Testis (tissue), 3 donors: ENCODE results near the gene FUCA2. TPM values are rescaled to one million over a fixed set of nuclear protein-coding genes. Genes with fewer than 3 reads are reported as not detected.

Experiments used
- DNase-seq: peaks from one replicate; pipeline ENCODE4 v3.0.0-alpha.2; 2019
- H3K27ac ChIP-seq, 2 donors: fragments of 200-600 bp; sonication (generic); one replicate each; pipeline ENCODE4 v1.5.1; 2019
- H3K27me3 ChIP-seq: fragments of 200-600 bp; sonication (generic); one replicate; pipeline ENCODE4 v1.5.1; 2019
- H3K36me3 ChIP-seq: fragments of 200-600 bp; sonication (generic); one replicate; pipeline ENCODE4 v1.5.1; 2017; ENCODE audit warnings: low read depth; ENCODE audit errors: missing control alignments
- H3K4me1 ChIP-seq: fragments of 200-600 bp; sonication (generic); one replicate; pipeline ENCODE4 v1.5.1; 2019
- H3K4me3 ChIP-seq, 2 donors: fragments of 200-600 bp; sonication (generic); one replicate each; pipeline ENCODE4 v1.5.1; 2017 to 2019
- H3K9me3 ChIP-seq: fragments of 200-600 bp; sonication (generic); one replicate; pipeline ENCODE4 v1.5.1; 2017
- POLR2A ChIP-seq: fragments of 450-650 bp; IDR thresholded peaks from one replicate; pipeline ENCODE4 v1.6.1; 2017; ENCODE audit warnings: antibody characterized with exemption, mild to moderate bottlenecking, moderate library complexity
- WGBS, 2 donors: methylation state at CpG; one replicate each; pipeline ENCODE4 v1.1.5; 2018; 5-methylcytosine and 5-hydroxymethylcytosine counted together
- intact Hi-C: fragments of 100-400 bp; cut with DNase I; formaldehyde crosslinking; loops from one replicate; pipeline ENCODE4 v1.15.1; 2023; ENCODE audit warnings: low total_unique reads
- polyA plus RNA-seq: library from polyadenylated mRNA; stranded (reverse); fragments of 350-450 nt; fragmentation: Illumina TruSeq; extraction: RNeasy Lipid Tissue Mini Kit (QIAGEN cat#74804); gene quantifications from one replicate; pipeline ENCODE4 v1.2.3, GENCODE V29; 2014; ENCODE audit warnings: low read depth, low replicate concordance; ENCODE audit not compliant: insufficient read depth
- total RNA-seq, 2 donors: library from RNA; depleted of rRNA; stranded (reverse); fragments of >200 nt; gene quantifications; one replicate each; pipeline ENCODE4 v1.2.3, GENCODE V29; 2016
- TF ChIP-seq, protein P1 (sequence below), 3 experiments: fragments of 450-650 bp in 2 of 3; fragments of 200-600 bp in 1 of 3; sonication (generic) in 1 of 3; IDR thresholded peaks; one replicate each; pipeline ENCODE4 v1.5.1; 2016 to 2019; ENCODE audit warnings: antibody characterized with exemption in 3 of 3, mild to moderate bottlenecking in 2 of 3, moderate library complexity in 1 of 3

Gene FUCA2
- total and polyA plus RNA-seq, 3 donors from 2014 or later = 20.0 to 29.4 (median 25.3) TPM

DNA sequence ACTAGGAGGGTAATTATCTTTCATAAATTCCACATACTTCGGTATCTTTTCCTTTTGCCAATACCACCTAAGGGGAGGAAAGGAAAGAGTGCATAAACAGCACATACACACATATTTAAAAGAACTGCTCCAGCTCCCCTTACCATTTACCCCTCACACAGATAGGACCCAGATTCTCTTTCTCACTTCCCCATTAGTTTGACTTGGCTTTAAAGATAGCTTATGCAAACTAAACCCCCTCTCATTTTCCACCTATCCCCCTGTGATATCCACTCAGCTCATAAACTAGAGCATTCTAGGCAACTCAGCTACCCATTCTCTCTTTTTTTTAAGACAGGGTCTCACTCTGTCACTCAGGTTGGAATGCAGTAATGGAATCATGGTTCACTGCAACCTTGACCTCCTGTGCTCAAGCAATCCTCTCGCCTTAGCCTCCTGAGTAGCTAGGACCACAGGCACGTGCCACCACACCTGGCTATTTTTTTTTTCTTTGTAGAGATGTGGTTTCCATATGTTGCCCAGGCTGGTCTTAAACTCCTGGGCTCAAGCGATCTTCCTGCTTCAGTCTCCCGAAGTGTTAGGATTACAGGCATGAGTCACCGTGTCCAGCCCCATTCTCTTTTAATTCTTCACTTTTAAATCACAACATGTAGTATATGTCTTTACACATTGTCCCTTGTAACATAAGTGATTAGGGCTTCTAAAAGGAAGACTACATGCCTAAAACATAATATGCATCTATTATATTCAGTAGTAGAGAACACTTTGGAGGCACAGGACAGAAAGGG is 4.0 kb downstream of the FUCA2 start:
- TF ChIP-seq, protein P1, sequence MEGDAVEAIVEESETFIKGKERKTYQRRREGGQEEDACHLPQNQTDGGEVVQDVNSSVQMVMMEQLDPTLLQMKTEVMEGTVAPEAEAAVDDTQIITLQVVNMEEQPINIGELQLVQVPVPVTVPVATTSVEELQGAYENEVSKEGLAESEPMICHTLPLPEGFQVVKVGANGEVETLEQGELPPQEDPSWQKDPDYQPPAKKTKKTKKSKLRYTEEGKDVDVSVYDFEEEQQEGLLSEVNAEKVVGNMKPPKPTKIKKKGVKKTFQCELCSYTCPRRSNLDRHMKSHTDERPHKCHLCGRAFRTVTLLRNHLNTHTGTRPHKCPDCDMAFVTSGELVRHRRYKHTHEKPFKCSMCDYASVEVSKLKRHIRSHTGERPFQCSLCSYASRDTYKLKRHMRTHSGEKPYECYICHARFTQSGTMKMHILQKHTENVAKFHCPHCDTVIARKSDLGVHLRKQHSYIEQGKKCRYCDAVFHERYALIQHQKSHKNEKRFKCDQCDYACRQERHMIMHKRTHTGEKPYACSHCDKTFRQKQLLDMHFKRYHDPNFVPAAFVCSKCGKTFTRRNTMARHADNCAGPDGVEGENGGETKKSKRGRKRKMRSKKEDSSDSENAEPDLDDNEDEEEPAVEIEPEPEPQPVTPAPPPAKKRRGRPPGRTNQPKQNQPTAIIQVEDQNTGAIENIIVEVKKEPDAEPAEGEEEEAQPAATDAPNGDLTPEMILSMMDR (IDR thresholded peaks at IDR 0.05) = no peak
- Histone ChIP-seq H3K27me3 (no peaks in the 10 kb centered on the region), H3K36me3 (no peaks in the 10 kb centered on the region), H3K9me3 (no peaks in the 10 kb centered on the region), H3K27ac (no peak overlapping the region), H3K4me1 (peaks cover 11% of the 10 kb centered on the region), H3K4me3 (no peak overlapping the region)
- intact Hi-C loops = no loop called here
- WGBS, 2 donors = 86 to 90% methylated on average over 6 of the region's 6 CpGs
- DNase-seq = no peak

DNA sequence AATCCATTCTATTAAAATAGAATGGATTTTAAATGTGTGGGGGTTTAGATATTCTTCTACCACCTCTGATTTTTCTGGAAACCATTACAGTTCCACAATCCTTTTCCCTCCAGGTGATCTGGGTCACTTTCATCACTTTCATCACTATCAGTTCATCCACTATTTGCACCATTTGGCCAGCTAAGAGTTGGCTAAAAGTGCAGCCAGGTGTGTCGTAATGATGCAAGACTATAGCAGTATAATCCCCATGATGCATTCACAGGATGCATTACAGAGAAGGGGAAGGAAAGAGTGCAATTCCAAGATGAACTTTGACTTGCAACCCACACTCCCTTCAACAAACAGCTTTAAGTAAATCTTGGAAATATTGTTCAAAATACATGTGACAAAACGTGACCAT is 4.9 kb downstream of the FUCA2 start:
- Histone ChIP-seq H3K4me1 (peaks cover 6% of the 10 kb centered on the region), H3K4me3 (no peak overlapping the region), H3K27ac (no peak overlapping the region), H3K36me3 (no peaks in the 10 kb centered on the region), H3K9me3 (no peaks in the 10 kb centered on the region), H3K27me3 (no peaks in the 10 kb centered on the region)
- 93 to 94% methylated on average over 2 of the region's 2 CpGs for WGBS, 2 donors
- no peak for DNase-seq
- intact Hi-C loops = no loop called here
- TF ChIP-seq, protein P1 (IDR thresholded peaks at IDR 0.05) = no peak
- no peak for TF ChIP-seq POLR2A

DNA sequence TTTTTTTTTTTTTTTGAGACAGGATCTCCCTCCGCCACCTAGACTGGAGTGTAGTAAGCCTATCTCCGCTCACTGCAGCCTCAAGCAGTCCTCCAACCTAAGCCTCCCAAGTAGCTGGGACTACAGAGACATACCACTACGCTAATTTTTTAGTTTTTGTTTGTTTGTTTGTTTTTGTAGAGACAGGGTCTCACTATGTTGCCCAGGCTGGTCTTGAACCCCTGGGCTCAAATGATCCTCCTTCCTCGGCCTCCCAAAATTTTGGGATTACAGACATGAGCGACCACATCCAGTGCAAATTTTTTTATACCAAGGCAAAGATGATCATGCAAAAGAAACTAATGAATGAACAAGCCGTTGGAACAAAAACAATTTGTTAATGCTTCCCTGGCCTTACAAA is 5.3 kb downstream of the FUCA2 start:
- intact Hi-C loops = no loop called here
- no peak for DNase-seq
- WGBS, 2 donors = 91 to 97% methylated on average over 6 of the region's 6 CpGs

DNA sequence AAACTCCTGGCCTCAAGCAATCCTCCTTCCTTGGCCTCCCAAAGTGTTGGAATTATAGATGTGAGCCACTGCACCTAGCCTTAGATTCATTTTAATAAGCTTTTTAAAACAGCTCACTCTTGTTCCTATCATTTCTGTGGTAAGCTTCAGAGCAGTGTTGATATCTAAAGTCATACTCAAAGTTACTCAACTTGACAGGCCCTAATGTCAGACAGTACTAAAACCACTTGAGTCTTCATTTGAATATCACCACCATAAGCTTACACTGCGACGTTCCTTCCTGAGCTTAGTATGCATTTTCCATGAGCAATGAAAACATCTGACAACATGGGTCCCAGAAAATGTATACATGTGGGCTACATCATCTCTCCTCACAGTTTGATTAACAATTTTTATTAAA is 6.0 kb downstream of the FUCA2 start:
- 94 to 99% methylated on average over 2 of the region's 2 CpGs for WGBS, 2 donors
- Histone ChIP-seq H3K4me3 (no peak overlapping the region), H3K9me3 (no peaks in the 10 kb centered on the region), H3K27me3 (no peaks in the 10 kb centered on the region), H3K4me1 (peaks cover 4% of the 10 kb centered on the region), H3K36me3 (no peaks in the 10 kb centered on the region), H3K27ac (no peak overlapping the region)
- TF ChIP-seq, protein P1 (IDR thresholded peaks at IDR 0.05) = no peak
- no peak for TF ChIP-seq POLR2A
- intact Hi-C loops = no loop called here
- no peak for DNase-seq

More for the DNA sequence above, 5.3 kb downstream of the FUCA2 start:
- no peak overlapping the region for H3K27ac ChIP-seq
- H3K4me1 ChIP-seq = peaks cover 4% of the 10 kb centered on the region
- TF ChIP-seq, protein P1 (IDR thresholded peaks at IDR 0.05) = no peak
- no peak for TF ChIP-seq POLR2A
- no peaks in the 10 kb centered on the region for H3K9me3 ChIP-seq
- no peaks in the 10 kb centered on the region for H3K27me3 ChIP-seq
- H3K4me3 ChIP-seq = no peak overlapping the region
- H3K36me3 ChIP-seq = no peaks in the 10 kb centered on the region

DNA sequence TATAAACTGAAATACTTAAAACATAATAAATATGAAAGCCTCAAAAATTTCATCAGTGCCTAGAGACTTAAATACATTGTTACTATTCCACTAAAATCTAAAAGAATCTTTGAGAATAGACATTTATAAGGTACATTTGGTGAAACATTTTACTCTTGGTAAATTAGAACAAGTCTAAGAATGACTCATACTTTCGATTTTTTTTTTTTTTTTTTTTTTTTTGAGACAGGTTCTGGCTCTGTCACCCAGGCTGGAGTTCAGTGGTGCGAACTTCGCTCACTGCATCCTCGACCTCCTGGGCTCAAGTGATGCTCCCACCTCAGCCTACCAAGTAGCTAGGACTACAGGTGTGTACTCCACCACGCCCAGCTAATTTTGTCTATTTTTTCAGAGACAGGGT is 6.4 kb downstream of the FUCA2 start:
- no peaks in the 10 kb centered on the region for H3K36me3 ChIP-seq
- DNase-seq = no peak
- no peak overlapping the region for H3K27ac ChIP-seq
- H3K4me3 ChIP-seq = no peak overlapping the region
- intact Hi-C loops = no loop called here
- H3K9me3 ChIP-seq = no peaks in the 10 kb centered on the region
- 89 to 91% methylated on average over 5 of the region's 5 CpGs for WGBS, 2 donors
- H3K4me1 ChIP-seq = peaks cover 1% of the 10 kb centered on the region
- no peak for TF ChIP-seq POLR2A
- TF ChIP-seq, protein P1 (IDR thresholded peaks at IDR 0.05) = no peak
- no peaks in the 10 kb centered on the region for H3K27me3 ChIP-seq
